Activated naive CD4-positive, alpha-beta T cell treated with anti-CD3 and anti-CD28 coated beads, Interleukin-2, amount 10 ng/mL, durations not matched to agents 7 days and 5 days (primary cell): ENCODE measurements around the gene LMTK2.

Source experiments
- CTCF ChIA-PET: fragments of 350-600 bp; sonication (Branson Sonifier 250); formaldehyde crosslinking; loops from one replicate; lab custom pipeline; 2021; ENCODE audit warnings: antibody characterized with exemption; lab: Charles Lee
- DNase-seq: peaks from one replicate; pipeline ENCODE4 v3.0.0-alpha.2; 2020
- H3K27ac Mint-ChIP-seq: one replicate; pipeline ENCODE4 v1.8.0; 2021; ENCODE audit warnings: mild to moderate bottlenecking, moderate library complexity, mixed read lengths
- H3K27me3 Mint-ChIP-seq: one replicate; pipeline ENCODE4 v1.8.0; 2021; ENCODE audit warnings: mild to moderate bottlenecking, mixed read lengths
- H3K36me3 Mint-ChIP-seq: one replicate; pipeline ENCODE4 v1.8.0; 2021; ENCODE audit warnings: mixed read lengths
- H3K4me1 Mint-ChIP-seq: one replicate; pipeline ENCODE4 v1.8.0; 2021; ENCODE audit warnings: mixed read lengths
- H3K4me3 Mint-ChIP-seq: one replicate; pipeline ENCODE4 v1.8.0; 2021; ENCODE audit warnings: mild to moderate bottlenecking, moderate library complexity, mixed read lengths
- H3K9me3 Mint-ChIP-seq: one replicate; pipeline ENCODE4 v1.8.0; 2021; ENCODE audit warnings: mixed read lengths

Gene LMTK2

GRCh38 chr7:98180751-98181150, 74.1 kb downstream of the LMTK2 start:
- no peak for DNase-seq
- no peaks in the 10 kb centered on the region for H3K4me1 Mint-ChIP-seq
- H3K9me3 Mint-ChIP-seq = no peaks in the 10 kb centered on the region
- H3K36me3 Mint-ChIP-seq = peaks cover 2% of the 10 kb centered on the region
- H3K4me3 Mint-ChIP-seq = no peak overlapping the region
- no peak overlapping the region for H3K27ac Mint-ChIP-seq
- CTCF ChIA-PET = interaction anchor here (2.6 kb wide), 1 partner anchor 12 kb away, joined by 6 read pairs; no protein-coding TSS in a partner anchor
- H3K27me3 Mint-ChIP-seq = no peaks in the 10 kb centered on the region

- CTCF ChIA-PET = interaction anchor here (0.8 to 0.9 kb wide), 2 partner anchors 16 to 163 kb away, joined by 3 to 5 read pairs; no protein-coding TSS in a partner anchor
- DNase-seq = no peak
- no peaks in the 10 kb centered on the region for H3K9me3 Mint-ChIP-seq
- no peaks in the 10 kb centered on the region for H3K27me3 Mint-ChIP-seq
- peaks cover 9% of the 10 kb centered on the region for H3K4me1 Mint-ChIP-seq
- no peak overlapping the region for H3K4me3 Mint-ChIP-seq
- H3K27ac Mint-ChIP-seq = no peak overlapping the region
- H3K36me3 Mint-ChIP-seq = peaks cover 21% of the 10 kb centered on the region
Measured at GRCh38 chr7:98185101-98185500, 78.4 kb downstream of the LMTK2 start.

GRCh38 chr7:98186452-98187137, 79.9 kb downstream of the LMTK2 start:
- H3K9me3 Mint-ChIP-seq = no peaks in the 10 kb centered on the region

GRCh38 chr7:98187138-98187502, 80.5 kb downstream of the LMTK2 start:
- no peak for DNase-seq
- Mint-ChIP-seq H3K36me3 (peaks cover 28% of the 10 kb centered on the region), H3K4me3 (no peak overlapping the region), H3K4me1 (peaks cover 15% of the 10 kb centered on the region), H3K27me3 (no peaks in the 10 kb centered on the region), H3K27ac (no peak overlapping the region), H3K9me3 (no peaks in the 10 kb centered on the region)
- CTCF ChIA-PET = interaction anchor here (0.6 kb wide), 2 partner anchors 22 to 1714 kb away, joined by 3 read pairs; no protein-coding TSS in a partner anchor

More at GRCh38 chr7:98186452-98187137, 79.9 kb downstream of the LMTK2 start:
- DNase-seq = no peak
- peaks cover 25% of the 10 kb centered on the region for H3K36me3 Mint-ChIP-seq
- peaks cover 15% of the 10 kb centered on the region for H3K4me1 Mint-ChIP-seq
- H3K27ac Mint-ChIP-seq = no peak overlapping the region
- H3K4me3 Mint-ChIP-seq = no peak overlapping the region
- CTCF ChIA-PET = interaction anchor here (0.6 to 0.7 kb wide), 3 partner anchors 22 to 1713 kb away, joined by 3 read pairs; no protein-coding TSS in a partner anchor
- no peaks in the 10 kb centered on the region for H3K27me3 Mint-ChIP-seq

- CTCF ChIA-PET = no interaction called here
- peaks cover 15% of the 10 kb centered on the region for H3K4me1 Mint-ChIP-seq
- H3K9me3 Mint-ChIP-seq = no peaks in the 10 kb centered on the region
- no peak overlapping the region for H3K27ac Mint-ChIP-seq
- H3K27me3 Mint-ChIP-seq = no peaks in the 10 kb centered on the region
- H3K36me3 Mint-ChIP-seq = peaks cover 34% of the 10 kb centered on the region
- no peak for DNase-seq
- H3K4me3 Mint-ChIP-seq = no peak overlapping the region
Measured at GRCh38 chr7:98189559-98189958, 82.9 kb downstream of the LMTK2 start.

GRCh38 chr7:98191668-98192431, 85.2 kb downstream of the LMTK2 start:
- H3K27ac Mint-ChIP-seq = no peak overlapping the region
- peaks cover 15% of the 10 kb centered on the region for H3K4me1 Mint-ChIP-seq
- CTCF ChIA-PET = interaction anchor here (1.2 kb wide), 1 partner anchor 23 kb away, joined by 3 read pairs; no protein-coding TSS in a partner anchor
- no peaks in the 10 kb centered on the region for H3K9me3 Mint-ChIP-seq
- H3K27me3 Mint-ChIP-seq = no peaks in the 10 kb centered on the region
- DNase-seq = no peak
- H3K4me3 Mint-ChIP-seq = no peak overlapping the region
- peaks cover 32% of the 10 kb centered on the region for H3K36me3 Mint-ChIP-seq

- CTCF ChIA-PET = interaction anchor here (1.2 kb wide), 1 partner anchor 24 kb away, joined by 3 read pairs; no protein-coding TSS in a partner anchor
- H3K4me3 Mint-ChIP-seq = no peak overlapping the region
- no peaks in the 10 kb centered on the region for H3K27me3 Mint-ChIP-seq
- no peaks in the 10 kb centered on the region for H3K9me3 Mint-ChIP-seq
- H3K27ac Mint-ChIP-seq = no peak overlapping the region
- DNase-seq = no peak
- peaks cover 30% of the 10 kb centered on the region for H3K36me3 Mint-ChIP-seq
- H3K4me1 Mint-ChIP-seq = peaks cover 15% of the 10 kb centered on the region
Measured at GRCh38 chr7:98192781-98193457, 86.3 kb downstream of the LMTK2 start.

GRCh38 chr7:98193474-98194180, 87.0 kb downstream of the LMTK2 start:
- no peaks in the 10 kb centered on the region for H3K9me3 Mint-ChIP-seq

GRCh38 chr7:98194186-98194585, 87.5 kb downstream of the LMTK2 start:
- H3K4me1 Mint-ChIP-seq = peaks cover 16% of the 10 kb centered on the region
- H3K27ac Mint-ChIP-seq = no peak overlapping the region
- no peak for DNase-seq
- CTCF ChIA-PET = no interaction called here
- H3K4me3 Mint-ChIP-seq = no peak overlapping the region
- H3K27me3 Mint-ChIP-seq = no peaks in the 10 kb centered on the region
- H3K36me3 Mint-ChIP-seq = peaks cover 24% of the 10 kb centered on the region
- peaks cover 3% of the 10 kb centered on the region for H3K9me3 Mint-ChIP-seq

More at GRCh38 chr7:98193474-98194180, 87.0 kb downstream of the LMTK2 start:
- DNase-seq = no peak
- Mint-ChIP-seq H3K27ac (peak overlapping the region; percentile 19), H3K36me3 (peaks cover 26% of the 10 kb centered on the region), H3K27me3 (no peaks in the 10 kb centered on the region), H3K4me3 (no peak overlapping the region), H3K4me1 (peaks cover 15% of the 10 kb centered on the region)
- CTCF ChIA-PET = no interaction called here

GRCh38 chr7:98194672-98195457, 88.2 kb downstream of the LMTK2 start:
- H3K36me3 Mint-ChIP-seq = peaks cover 22% of the 10 kb centered on the region
- peaks cover 3% of the 10 kb centered on the region for H3K9me3 Mint-ChIP-seq
- H3K4me1 Mint-ChIP-seq = peaks cover 12% of the 10 kb centered on the region
- no peak for DNase-seq
- CTCF ChIA-PET = no interaction called here
- H3K4me3 Mint-ChIP-seq = no peak overlapping the region
- no peaks in the 10 kb centered on the region for H3K27me3 Mint-ChIP-seq
- no peak overlapping the region for H3K27ac Mint-ChIP-seq

- no peak for DNase-seq
- no peaks in the 10 kb centered on the region for H3K27me3 Mint-ChIP-seq
- H3K9me3 Mint-ChIP-seq = peaks cover 3% of the 10 kb centered on the region
- H3K36me3 Mint-ChIP-seq = peaks cover 24% of the 10 kb centered on the region
- no peak overlapping the region for H3K27ac Mint-ChIP-seq
- CTCF ChIA-PET = no interaction called here
- H3K4me1 Mint-ChIP-seq = peaks cover 26% of the 10 kb centered on the region
- no peak overlapping the region for H3K4me3 Mint-ChIP-seq
Measured at GRCh38 chr7:98196706-98197605, 90.3 kb downstream of the LMTK2 start.

GRCh38 chr7:98199131-98199530, 92.5 kb downstream of the LMTK2 start:
- H3K36me3 Mint-ChIP-seq = peaks cover 28% of the 10 kb centered on the region
- H3K4me1 Mint-ChIP-seq = peaks cover 47% of the 10 kb centered on the region
- CTCF ChIA-PET = no interaction called here
- H3K9me3 Mint-ChIP-seq = peaks cover 3% of the 10 kb centered on the region
- no peak overlapping the region for H3K27ac Mint-ChIP-seq
- no peaks in the 10 kb centered on the region for H3K27me3 Mint-ChIP-seq
- DNase-seq = no peak
- no peak overlapping the region for H3K4me3 Mint-ChIP-seq
